Left ventricle myocardium inferior (tissue), 1 donor: ENCODE data around the gene OTUD3. TPM values are rescaled to one million over a fixed set of nuclear protein-coding genes. Genes with fewer than 3 reads are reported as not detected.
"Not testable (repeated sequence)": the region's sequence is repeated elsewhere in the genome, so short reads cannot be mapped to it uniquely, and the experiment has no call there.

Experiments
- DNase-seq: peaks from one replicate; pipeline ENCODE4 v3.0.0-alpha.2; 2020
- H3K27ac ChIP-seq: fragments of 200-600 bp; replicated peaks from 2 replicates; pipeline ENCODE4 v1.8.0; 2021
- H3K27me3 ChIP-seq: fragments of 200-600 bp; 2 replicates; pipeline ENCODE4 v1.8.0; 2021; ENCODE audit warnings: low read depth
- H3K36me3 ChIP-seq: fragments of 200-600 bp; 2 replicates; pipeline ENCODE4 v1.8.0; 2021
- H3K4me1 ChIP-seq: fragments of 200-600 bp; 2 replicates; pipeline ENCODE4 v1.8.0; 2021
- H3K4me3 ChIP-seq: fragments of 200-600 bp; 2 replicates; pipeline ENCODE4 v1.8.0; 2021; ENCODE audit warnings: mild to moderate bottlenecking, moderate library complexity
- H3K9me3 ChIP-seq: fragments of 200-600 bp; replicated peaks from 2 replicates; pipeline ENCODE4 v1.8.0; 2021
- CTCF ChIP-seq: fragments of 200-600 bp; IDR thresholded peaks from 2 replicates; pipeline ENCODE4 v1.8.0; 2021; ENCODE audit warnings: antibody characterized with exemption, mild to moderate bottlenecking, borderline replicate concordance
- intact Hi-C: fragments of 100-400 bp; cut with micrococcal nuclease; formaldehyde crosslinking; loops from one replicate; pipeline ENCODE4 v1.11.0; 2022
- total RNA-seq: library from RNA; stranded (reverse); fragmentation: NEBNext Ultra II Directional; extraction: Animal tissue kit (Norgen Biotek cat#: 25700); gene quantifications from one replicate; pipeline ENCODE4 v1.2.1, GENCODE V29; 2021
- donor health status: DM: no; HTN: yes; CAD: no; lungs with severe emphysema.

OTUD3 gene
- total RNA-seq, 1 donor from 2014 or later: 5.0 TPM

- intact Hi-C loops: no loop called here
- H3K27me3 ChIP-seq: peaks cover 76% of the 10 kb centered on the region
- no peak for DNase-seq
- no peaks in the 10 kb centered on the region for H3K36me3 ChIP-seq
- no peak overlapping the region for H3K27ac ChIP-seq
- H3K4me3 ChIP-seq: no peak overlapping the region
- peaks cover 25% of the 10 kb centered on the region for H3K9me3 ChIP-seq
- no peak for TF ChIP-seq CTCF
- H3K4me1 ChIP-seq: no peaks in the 10 kb centered on the region
Observed at GRCh38 chr1:19864570-19865160, 17.5 kb upstream of the OTUD3 start.

- peaks cover 76% of the 10 kb centered on the region for H3K27me3 ChIP-seq
- no peaks in the 10 kb centered on the region for H3K36me3 ChIP-seq
- H3K4me1 ChIP-seq: no peaks in the 10 kb centered on the region
- intact Hi-C loops: no loop called here
- TF ChIP-seq CTCF: no peak
- H3K4me3 ChIP-seq: no peak overlapping the region
- DNase-seq: no peak
- H3K27ac ChIP-seq: no peak overlapping the region
- H3K9me3 ChIP-seq: peaks cover 25% of the 10 kb centered on the region
Observed at GRCh38 chr1:19866029-19866428, 16.2 kb upstream of the OTUD3 start.

- Histone ChIP-seq H3K4me1 (no peaks in the 10 kb centered on the region), H3K9me3 (peaks cover 25% of the 10 kb centered on the region), H3K27ac (no peak overlapping the region), H3K36me3 (no peaks in the 10 kb centered on the region), H3K27me3 (peaks cover 77% of the 10 kb centered on the region), H3K4me3 (no peak overlapping the region)
- DNase-seq: no peak
- TF ChIP-seq CTCF: no peak
- intact Hi-C loops: no loop called here
Observed at GRCh38 chr1:19866758-19867157, 15.4 kb upstream of the OTUD3 start.

- H3K36me3 ChIP-seq, H3K27ac ChIP-seq, H3K4me1 ChIP-seq, H3K4me3 ChIP-seq, intact Hi-C loops, DNase-seq: not testable (repeated sequence)
- H3K27me3 ChIP-seq: peaks cover 85% of the 10 kb centered on the region
- peaks cover 13% of the 10 kb centered on the region for H3K9me3 ChIP-seq
Observed at GRCh38 chr1:19868575-19868974, 13.6 kb upstream of the OTUD3 start.

GRCh38 chr1:19869453-19869852, 12.7 kb upstream of the OTUD3 start:
- H3K4me3 ChIP-seq, intact Hi-C loops, H3K4me1 ChIP-seq, DNase-seq, H3K9me3 ChIP-seq, H3K36me3 ChIP-seq, H3K27ac ChIP-seq: not testable (repeated sequence)
- peaks cover 84% of the 10 kb centered on the region for H3K27me3 ChIP-seq

GRCh38 chr1:19869929-19870328, 12.3 kb upstream of the OTUD3 start:
- intact Hi-C loops: no loop called here
- Histone ChIP-seq H3K27me3 (peaks cover 89% of the 10 kb centered on the region), H3K27ac (no peak overlapping the region), H3K4me3 (no peak overlapping the region), H3K36me3 (no peaks in the 10 kb centered on the region), H3K4me1 (no peaks in the 10 kb centered on the region), H3K9me3 (peaks cover 10% of the 10 kb centered on the region)
- DNase-seq: no peak
- no peak for TF ChIP-seq CTCF

GRCh38 chr1:19872190-19872589, 10.0 kb upstream of the OTUD3 start:
- Histone ChIP-seq H3K9me3 (no peaks in the 10 kb centered on the region), H3K27ac (no peak overlapping the region), H3K27me3 (peaks cover 93% of the 10 kb centered on the region), H3K4me3 (no peak overlapping the region), H3K4me1 (no peaks in the 10 kb centered on the region), H3K36me3 (no peaks in the 10 kb centered on the region)
- DNase-seq: no peak
- no peak for TF ChIP-seq CTCF
- intact Hi-C loops: no loop called here
